Astrocyte (in vitro differentiated cells and primary cell): ENCODE data around the gene PRDM11. TPM values are rescaled to one million over a fixed set of nuclear protein-coding genes. Genes with fewer than 3 reads are reported as not detected.
A peak's percentile ranks its signal among the peaks of the same experiment; 100 is the strongest.

Experiments used
- DNase-seq: peaks from one replicate; pipeline ENCODE4 v3.0.0-alpha.2; 2010; ENCODE audit warnings: low read depth
- FAIRE-seq: peaks from 2 replicates; lab custom pipeline; 2011; peaks lifted over from hg19 to GRCh38; lab: Jason Lieb, UNC
- H2AFZ ChIP-seq: 2 replicates; pipeline ENCODE4 v1.6.0; 2012; ENCODE audit warnings: low read depth, low read length, inconsistent platforms
- H3K27ac ChIP-seq: 2 replicates; pipeline ENCODE4 v1.5.1; 2011; ENCODE audit warnings: low read depth, low read length, inconsistent platforms
- H3K27me3 ChIP-seq: 2 replicates; pipeline ENCODE4 v1.6.0; 2011; ENCODE audit warnings: low read length, inconsistent platforms; ENCODE audit not compliant: insufficient read depth
- H3K36me3 ChIP-seq: 2 replicates; pipeline ENCODE4 v1.5.1; 2011; ENCODE audit warnings: low read length, inconsistent platforms; ENCODE audit not compliant: insufficient read depth
- H3K4me1 ChIP-seq: 2 replicates; pipeline ENCODE4 v1.5.1; 2011; ENCODE audit warnings: low read length, inconsistent platforms; ENCODE audit not compliant: insufficient read depth
- H3K4me2 ChIP-seq: 2 replicates; pipeline ENCODE4 v1.6.0; 2012; ENCODE audit warnings: low read length, inconsistent platforms
- H3K4me3 ChIP-seq: 2 replicates; pipeline ENCODE4 v1.5.1; 2011; ENCODE audit warnings: low read depth, mild to moderate bottlenecking, low read length, inconsistent platforms; ENCODE audit not compliant: insufficient read depth
- H3K79me2 ChIP-seq: 2 replicates; pipeline ENCODE4 v1.6.0; 2012; ENCODE audit warnings: mild to moderate bottlenecking, low read length, inconsistent platforms; ENCODE audit not compliant: insufficient read depth
- H3K9ac ChIP-seq: 2 replicates; pipeline ENCODE4 v1.6.0; 2012; ENCODE audit warnings: mild to moderate bottlenecking, low read length, inconsistent platforms
- H3K9me3 ChIP-seq: 2 replicates; pipeline ENCODE4 v1.5.1; 2012; ENCODE audit warnings: low read depth, mild to moderate bottlenecking, low read length, inconsistent platforms; ENCODE audit not compliant: insufficient read depth
- H4K20me1 ChIP-seq: 2 replicates; pipeline ENCODE4 v1.6.0; 2012; ENCODE audit warnings: low read length, inconsistent platforms; ENCODE audit not compliant: insufficient read depth
- H3K27ac Mint-ChIP-seq: one replicate; pipeline ENCODE4 v1.8.0; 2021; ENCODE audit warnings: mild to moderate bottlenecking, mixed read lengths; ENCODE audit not compliant: unreplicated experiment
- H3K27me3 Mint-ChIP-seq: one replicate; pipeline ENCODE4 v1.8.0; 2021; ENCODE audit warnings: low read depth, mixed read lengths; ENCODE audit not compliant: unreplicated experiment
- H3K36me3 Mint-ChIP-seq: one replicate; pipeline ENCODE4 v1.8.0; 2021; ENCODE audit warnings: low read depth, mixed read lengths; ENCODE audit not compliant: unreplicated experiment
- H3K4me1 Mint-ChIP-seq: one replicate; pipeline ENCODE4 v1.8.0; 2021; ENCODE audit warnings: low read depth, mixed read lengths; ENCODE audit not compliant: unreplicated experiment
- H3K4me3 Mint-ChIP-seq: one replicate; pipeline ENCODE4 v1.8.0; 2021; ENCODE audit warnings: mild to moderate bottlenecking, moderate library complexity, mixed read lengths; ENCODE audit not compliant: unreplicated experiment
- H3K9me3 Mint-ChIP-seq: one replicate; pipeline ENCODE4 v1.8.0; 2021; ENCODE audit warnings: mild to moderate bottlenecking, mixed read lengths; ENCODE audit not compliant: unreplicated experiment
- EZH2 ChIP-seq: IDR thresholded peaks from 2 replicates; pipeline ENCODE4 v1.6.1; 2012; ENCODE audit warnings: mild to moderate bottlenecking, low read length, inconsistent platforms; ENCODE audit not compliant: insufficient read depth
- total RNA-seq: library from RNA; stranded (reverse); gene quantifications from 2 replicates; pipeline ENCODE4 v1.2.1, GENCODE V29; 2021
- TF ChIP-seq, protein P1 (sequence below): IDR thresholded peaks from 2 replicates; pipeline ENCODE4 v1.5.1; 2011; ENCODE audit warnings: low read depth, mild to moderate bottlenecking, inconsistent platforms, low read length, moderate library complexity; ENCODE audit not compliant: insufficient read depth

Gene PRDM11
- total RNA-seq, 1 donor from 2014 or later, result 9.1 TPM

DNA sequence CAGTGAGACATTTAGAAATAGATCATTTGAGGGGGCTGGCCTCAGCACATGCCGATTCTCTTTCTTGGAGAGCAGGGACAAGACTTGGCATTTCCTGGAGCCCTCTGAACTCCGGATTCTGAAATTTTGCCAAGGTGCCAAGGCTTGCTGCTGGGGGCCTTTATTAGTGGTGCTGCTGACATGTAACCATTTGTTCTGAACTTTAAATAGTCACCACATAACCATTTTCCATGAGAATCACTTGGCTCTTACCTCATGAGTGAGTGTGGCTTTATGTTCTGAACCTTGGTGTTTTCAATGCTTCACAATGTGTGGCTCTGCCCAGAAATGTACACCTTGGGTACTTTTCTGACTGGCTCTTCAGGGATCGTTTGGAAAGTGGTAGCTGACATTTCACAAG, 106.4 kb downstream of the PRDM11 start:
- no peaks in the 10 kb centered on the region for H3K36me3 Mint-ChIP-seq
- H3K27ac ChIP-seq, result no peak overlapping the region
- peaks cover 7% of the 10 kb centered on the region for H3K4me1 ChIP-seq
- H3K79me2 ChIP-seq, result no peaks in the 10 kb centered on the region
- no peak overlapping the region for H3K4me2 ChIP-seq
- TF ChIP-seq EZH2, result no peak
- TF ChIP-seq, protein P1, sequence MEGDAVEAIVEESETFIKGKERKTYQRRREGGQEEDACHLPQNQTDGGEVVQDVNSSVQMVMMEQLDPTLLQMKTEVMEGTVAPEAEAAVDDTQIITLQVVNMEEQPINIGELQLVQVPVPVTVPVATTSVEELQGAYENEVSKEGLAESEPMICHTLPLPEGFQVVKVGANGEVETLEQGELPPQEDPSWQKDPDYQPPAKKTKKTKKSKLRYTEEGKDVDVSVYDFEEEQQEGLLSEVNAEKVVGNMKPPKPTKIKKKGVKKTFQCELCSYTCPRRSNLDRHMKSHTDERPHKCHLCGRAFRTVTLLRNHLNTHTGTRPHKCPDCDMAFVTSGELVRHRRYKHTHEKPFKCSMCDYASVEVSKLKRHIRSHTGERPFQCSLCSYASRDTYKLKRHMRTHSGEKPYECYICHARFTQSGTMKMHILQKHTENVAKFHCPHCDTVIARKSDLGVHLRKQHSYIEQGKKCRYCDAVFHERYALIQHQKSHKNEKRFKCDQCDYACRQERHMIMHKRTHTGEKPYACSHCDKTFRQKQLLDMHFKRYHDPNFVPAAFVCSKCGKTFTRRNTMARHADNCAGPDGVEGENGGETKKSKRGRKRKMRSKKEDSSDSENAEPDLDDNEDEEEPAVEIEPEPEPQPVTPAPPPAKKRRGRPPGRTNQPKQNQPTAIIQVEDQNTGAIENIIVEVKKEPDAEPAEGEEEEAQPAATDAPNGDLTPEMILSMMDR, result no peak
- DNase-seq (no peak), FAIRE-seq (no peak)
- peaks cover 33% of the 10 kb centered on the region for H3K27me3 Mint-ChIP-seq
- no peaks in the 10 kb centered on the region for H3K36me3 ChIP-seq
- peaks cover 12% of the 10 kb centered on the region for H3K4me1 Mint-ChIP-seq
- H3K9me3 Mint-ChIP-seq, result peaks cover 2% of the 10 kb centered on the region
- H3K4me3 Mint-ChIP-seq, result no peak overlapping the region
- no peak overlapping the region for H3K9ac ChIP-seq
- H2AFZ ChIP-seq, result peak overlapping the region; percentile 15
- H3K4me3 ChIP-seq, result no peak overlapping the region
- H4K20me1 ChIP-seq, result no peaks in the 10 kb centered on the region
- no peaks in the 10 kb centered on the region for H3K9me3 ChIP-seq
- H3K27me3 ChIP-seq, result no peaks in the 10 kb centered on the region
- no peak overlapping the region for H3K27ac Mint-ChIP-seq

DNA sequence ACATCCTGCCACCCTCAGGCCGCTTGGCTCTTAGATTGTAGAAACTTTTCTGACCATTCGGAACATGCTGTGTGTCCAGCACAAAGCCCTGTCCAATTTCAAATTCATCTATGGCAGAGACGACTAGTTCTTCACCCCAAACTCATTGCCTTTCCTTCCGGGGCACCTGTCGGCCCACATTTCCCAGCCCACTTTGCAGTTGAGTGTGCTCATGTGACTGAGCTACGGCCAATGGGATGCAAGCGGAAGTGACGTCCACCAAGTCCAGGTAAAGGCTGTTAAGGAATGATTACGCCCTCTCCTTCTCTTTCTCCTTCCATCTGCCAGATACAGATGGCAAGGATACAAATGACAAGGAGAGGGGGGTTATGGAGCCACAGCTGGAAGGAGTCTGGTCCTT, 107.2 kb downstream of the PRDM11 start:
- Histone ChIP-seq H3K4me2 (no peak overlapping the region), H3K4me3 (no peak overlapping the region), H3K9ac (no peak overlapping the region), H3K27ac (no peak overlapping the region), H3K36me3 (no peaks in the 10 kb centered on the region), H3K9me3 (no peaks in the 10 kb centered on the region), H3K27me3 (no peaks in the 10 kb centered on the region), H3K4me1 (peaks cover 7% of the 10 kb centered on the region), H2AFZ (no peak overlapping the region), H3K79me2 (no peaks in the 10 kb centered on the region), H4K20me1 (no peaks in the 10 kb centered on the region)
- Mint-ChIP-seq H3K4me3 (no peak overlapping the region), H3K9me3 (peaks cover 2% of the 10 kb centered on the region), H3K27ac (no peak overlapping the region), H3K27me3 (peaks cover 33% of the 10 kb centered on the region), H3K36me3 (no peaks in the 10 kb centered on the region), H3K4me1 (peaks cover 12% of the 10 kb centered on the region)
- DNase-seq (no peak), FAIRE-seq (no peak)
- TF ChIP-seq, protein P1, result no peak
- TF ChIP-seq EZH2, result no peak

DNA sequence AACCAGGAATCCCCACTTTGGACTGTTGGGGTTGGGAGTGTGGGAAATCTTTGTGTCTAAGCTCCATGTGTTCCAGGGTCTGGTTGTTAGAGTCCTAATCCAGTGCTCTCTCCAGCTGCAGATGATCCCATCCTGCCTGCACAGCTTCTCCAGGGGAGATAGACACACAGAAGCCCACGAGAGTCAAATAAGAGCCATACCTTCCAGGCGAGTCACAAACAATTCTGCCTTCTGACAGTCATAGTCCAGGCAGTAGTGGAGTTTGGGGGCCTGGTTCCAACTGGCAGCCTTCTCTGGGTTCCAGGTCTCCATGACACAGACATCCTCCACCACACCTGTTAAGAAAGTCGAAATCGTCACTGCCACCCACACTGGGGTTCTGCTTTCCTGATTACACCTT, 107.6 kb downstream of the PRDM11 start:
- Mint-ChIP-seq H3K4me1 (peaks cover 12% of the 10 kb centered on the region), H3K36me3 (no peaks in the 10 kb centered on the region), H3K9me3 (peaks cover 2% of the 10 kb centered on the region), H3K4me3 (no peak overlapping the region), H3K27ac (no peak overlapping the region), H3K27me3 (peaks cover 30% of the 10 kb centered on the region)
- Histone ChIP-seq H2AFZ (no peak overlapping the region), H4K20me1 (no peaks in the 10 kb centered on the region), H3K79me2 (no peaks in the 10 kb centered on the region), H3K9me3 (no peaks in the 10 kb centered on the region), H3K36me3 (no peaks in the 10 kb centered on the region), H3K27ac (no peak overlapping the region), H3K4me2 (no peak overlapping the region), H3K4me1 (peaks cover 7% of the 10 kb centered on the region), H3K9ac (no peak overlapping the region), H3K4me3 (no peak overlapping the region), H3K27me3 (no peaks in the 10 kb centered on the region)
- TF ChIP-seq, protein P1, result no peak
- TF ChIP-seq EZH2, result no peak
- no peak for FAIRE-seq
- DNase-seq, result peak; percentile 41
